B cell (primary cell): ENCODE results near the gene GPR108. TPM values are rescaled to one million over a fixed set of nuclear protein-coding genes. Genes with fewer than 3 reads are reported as not detected.

Source experiments
- ATAC-seq: fragments of 200-7000 bp; cut with Tn5 transposase; one replicate; pipeline ENCODE4 v1.10.0; 2021; ENCODE audit warnings: low read depth, mild to moderate bottlenecking, moderate number of reproducible peaks, moderate library complexity
- CTCF ChIA-PET: fragments of 350-600 bp; sonication (Branson Sonifier 250); formaldehyde crosslinking; loops from one replicate; lab custom pipeline; 2021; ENCODE audit warnings: antibody characterized with exemption, inconsistent platforms; lab: Charles Lee
- POLR2A ChIA-PET: fragments of 350-600 bp; sonication (Branson Sonifier 250); formaldehyde crosslinking; loops from one replicate; lab custom pipeline; 2021; ENCODE audit warnings: antibody characterized with exemption; lab: Charles Lee
- DNase-seq: peaks from one replicate; pipeline ENCODE4 v3.0.0; 2013
- H2AFZ ChIP-seq: 2 replicates; pipeline ENCODE4 v1.6.1; 2012; ENCODE audit warnings: mild to moderate bottlenecking, low read depth, low read length; ENCODE audit not compliant: insufficient read depth, poor library complexity, severe bottlenecking
- H3K27ac ChIP-seq, 2 donors: 1 replicate in 1 of 2; 2 replicates in 1 of 2; pipeline ENCODE4 v1.5.1; 2012 to 2013; ENCODE audit warnings: low read length in 2 of 2, mild to moderate bottlenecking in 2 of 2, moderate library complexity in 1 of 2
- H3K27me3 ChIP-seq, 4 experiments: fragments of 200-600 bp in 1 of 4; sonication (generic) in 1 of 4; replicated peaks in 1 of 4; 1 replicate in 2 of 4; 2 replicates in 2 of 4; pipeline versions ENCODE4 v1.6.1 to v1.7.0; 2013 to 2016; ENCODE audit warnings: low read length in 3 of 4, mild to moderate bottlenecking in 2 of 4, mixed read lengths in 1 of 4, moderate library complexity in 1 of 4; ENCODE audit not compliant: insufficient read depth in 4 of 4, control insufficient read depth in 3 of 4; ENCODE audit errors: control extremely low read depth in 1 of 4
- H3K36me3 ChIP-seq, 2 experiments: replicated peaks in 1 of 2; 1 replicate in 1 of 2; 2 replicates in 1 of 2; pipeline versions ENCODE4 v1.6.1 to v1.7.1; 2013; ENCODE audit warnings: low read length in 1 of 2; ENCODE audit not compliant: insufficient read depth in 2 of 2, control insufficient read depth in 1 of 2; ENCODE audit errors: control extremely low read depth in 1 of 2, extremely low read depth in 1 of 2
- H3K4me1 ChIP-seq, 2 donors: fragments of 200-600 bp in 1 of 2; sonication (generic) in 1 of 2; 1 replicate in 1 of 2; 2 replicates in 1 of 2; pipeline versions ENCODE4 v1.5.1 to v1.6.1; 2013 to 2017; ENCODE audit warnings: low read length in 2 of 2; ENCODE audit not compliant: control insufficient read depth in 2 of 2, insufficient read depth in 2 of 2
- H3K4me2 ChIP-seq: replicated peaks from 2 replicates; pipeline ENCODE3; 2012; ENCODE audit warnings: mild to moderate bottlenecking, low read depth, low read length; ENCODE audit not compliant: poor library complexity, severe bottlenecking
- H3K4me3 ChIP-seq, 5 experiments: fragments of 200-600 bp in 1 of 5; sonication (generic) in 1 of 5; 1 replicate in 3 of 5; 2 replicates in 2 of 5; pipeline versions ENCODE4 v1.5.1 to v1.7.0; 2011 to 2016; ENCODE audit warnings: low read length in 4 of 5, mild to moderate bottlenecking in 4 of 5, low read depth in 2 of 5, control low read depth in 1 of 5, moderate library complexity in 1 of 5; ENCODE audit not compliant: insufficient read depth in 1 of 5; ENCODE audit errors: control extremely low read depth in 1 of 5, extremely low read depth in 1 of 5
- H3K79me2 ChIP-seq: fragments of 200-600 bp; sonication (generic); one replicate; pipeline ENCODE4 v1.6.0; 2016; ENCODE audit warnings: low read length; ENCODE audit not compliant: control insufficient read depth, insufficient read depth
- H3K9ac ChIP-seq: fragments of 200-600 bp; sonication (generic); 2 replicates; pipeline ENCODE4 v1.6.1; 2017; ENCODE audit warnings: mild to moderate bottlenecking, low read length, moderate library complexity
- H3K9me3 ChIP-seq, 3 donors: one replicate each; pipeline versions ENCODE4 v1.6.1 to v1.7.1; 2013; ENCODE audit warnings: low read length in 2 of 3; ENCODE audit not compliant: control insufficient read depth in 2 of 3, insufficient read depth in 1 of 3; ENCODE audit errors: control extremely low read depth in 1 of 3
- H4K20me1 ChIP-seq: 2 replicates; pipeline ENCODE4 v1.6.0; 2012; ENCODE audit warnings: mild to moderate bottlenecking, low read length; ENCODE audit not compliant: insufficient read depth, control insufficient read depth, poor library complexity, severe bottlenecking
- H3K27ac Mint-ChIP-seq: one replicate; pipeline ENCODE4 v1.8.0; 2021; ENCODE audit warnings: mixed read lengths
- H3K27me3 Mint-ChIP-seq: one replicate; pipeline ENCODE4 v1.8.0; 2021; ENCODE audit warnings: mixed read lengths
- H3K4me1 Mint-ChIP-seq: one replicate; pipeline ENCODE4 v1.8.0; 2021; ENCODE audit warnings: mixed read lengths
- H3K4me3 Mint-ChIP-seq: one replicate; pipeline ENCODE4 v1.8.0; 2021; ENCODE audit warnings: mixed read lengths
- H3K9me3 Mint-ChIP-seq: one replicate; pipeline ENCODE4 v1.8.0; 2022; ENCODE audit warnings: mixed read lengths; ENCODE audit not compliant: insufficient read depth
- CTCF ChIP-seq: fragments of 200-600 bp; IDR thresholded peaks from one replicate; pipeline ENCODE4 v1.8.0; 2022; ENCODE audit warnings: antibody characterized with exemption, mild to moderate bottlenecking
- EZH2 ChIP-seq: IDR thresholded peaks from 2 replicates; pipeline ENCODE4 v1.6.1; 2012; ENCODE audit warnings: borderline replicate concordance, low read depth, mild to moderate bottlenecking, moderate library complexity, low read length; ENCODE audit not compliant: insufficient read depth, poor library complexity, severe bottlenecking
- WGBS: methylation state at CpG from one replicate; pipeline ENCODE4 v1.1.5; 2013; ENCODE audit warnings: missing lambda C conversion rate; ENCODE audit not compliant: insufficient coverage; 5-methylcytosine and 5-hydroxymethylcytosine counted together
- intact Hi-C: fragments of 100-400 bp; cut with micrococcal nuclease; formaldehyde crosslinking; loops from one replicate; pipeline ENCODE4 v1.10.0; 2022
- polyA plus RNA-seq: library from polyadenylated mRNA; depleted of rRNA; stranded (reverse); fragments of >200 nt; gene quantifications from 2 replicates; pipeline ENCODE4 v1.2.3, GENCODE V29; 2012
- total RNA-seq, 2 donors: library from RNA; stranded (reverse); fragments of 120-200 nt in 1 of 2; gene quantifications; 1 replicate in 1 of 2; 2 replicates in 1 of 2; pipeline versions ENCODE4 v1.2.3 to v1.2.4, GENCODE V29; 2013 to 2022

The GPR108 gene
- total and polyA plus RNA-seq, 2 donors (not counting 1 experiment from before 2014, with no cell fraction given), result 79.0 to 82.5 TPM

GRCh38 chr19:6724631-6725492 lies 12.5 kb downstream of the GPR108 start:
- no peaks in the 10 kb centered on the region for H4K20me1 ChIP-seq
- H3K9ac ChIP-seq, result no peak overlapping the region
- peaks cover 0 to 3% (median 0%) of the 10 kb centered on the region in 3 donors for H3K9me3 ChIP-seq
- H3K4me3 ChIP-seq, result no peak overlapping the region
- no peaks in the 10 kb centered on the region for H3K27me3 ChIP-seq
- WGBS, result 96% methylated on average over 12 of the region's 15 CpGs
- H3K4me2 ChIP-seq, result peak overlapping the region; percentile 42
- Mint-ChIP-seq H3K4me3 (no peak overlapping the region), H3K27me3 (no peaks in the 10 kb centered on the region), H3K9me3 (no peaks in the 10 kb centered on the region), H3K4me1 (peaks cover 69% of the 10 kb centered on the region), H3K27ac (peak overlapping the region; percentile 83)
- TF ChIP-seq CTCF (no peak), EZH2 (no peak)
- no peak for DNase-seq
- ChIA-PET POLR2A (interaction anchor here (0.6 to 1.0 kb wide), 3 partner anchors 12 to 680 kb away, joined by 3 to 4 read pairs (median 4); no protein-coding TSS in a partner anchor), CTCF (interaction anchor here (0.7 to 1.4 kb wide), 2 partner anchors 11 to 27 kb away, joined by 3 to 7 read pairs; no protein-coding TSS in a partner anchor)
- H3K36me3 ChIP-seq, result no peaks in the 10 kb centered on the region
- ATAC-seq, result no peak
- peak overlapping the region in 1 of 2 donors; percentile 39 for H3K27ac ChIP-seq
- H3K4me1 ChIP-seq, result peaks cover 58 to 61% of the 10 kb centered on the region in 2 donors
- intact Hi-C loops, result loop anchor here (5.0 to 10.0 kb wide), 2 partner anchors 50 to 137 kb away; partner anchors contain the start of gene TNFSF14
- H2AFZ ChIP-seq, result no peak overlapping the region
- peaks cover 3% of the 10 kb centered on the region for H3K79me2 ChIP-seq
